Measurements from ENCODE around the gene ITGB6. TPM values are rescaled to one million over a fixed set of nuclear protein-coding genes. Genes with fewer than 3 reads are reported as not detected.

The ITGB6 gene
- total and polyA plus RNA-seq, 2 experiments from 2014 or later: 0.12 to 0.31 TPM

- no peaks in the 10 kb centered on the region for H3K36me3 ChIP-seq
- no peaks in the 10 kb centered on the region for H3K9me3 ChIP-seq (ENCODE audit: low read depth)
- no peak for DNase-seq (ENCODE audit: low read depth in 1 of 2, low spot score in 1 of 2)
- H3K4me1 ChIP-seq (ENCODE audit: low read depth): no peaks in the 10 kb centered on the region
- no peak overlapping the region for H3K27ac ChIP-seq
- no peaks in the 10 kb centered on the region for H3K27me3 ChIP-seq
- H3K4me3 ChIP-seq: no peak overlapping the region
- TF ChIP-seq CTCF (IDR thresholded peaks at IDR 0.05; ENCODE audit: low read depth, low read length): no peak
These were observed 58.7 kb downstream of the ITGB6 start for GRCh38 chr2:160141419-160141818.

GRCh38 chr2:160140471-160140870 lies 59.6 kb downstream of the ITGB6 start:
- DNase-seq (ENCODE audit: low read depth in 1 of 2, low spot score in 1 of 2): peak in 1 of 2 donors; percentile 17
- H3K27ac ChIP-seq: no peak overlapping the region
- H3K4me3 ChIP-seq: no peak overlapping the region
- no peaks in the 10 kb centered on the region for H3K4me1 ChIP-seq (ENCODE audit: low read depth)
- TF ChIP-seq CTCF (IDR thresholded peaks at IDR 0.05; ENCODE audit: low read depth, low read length): no peak
- H3K27me3 ChIP-seq: no peaks in the 10 kb centered on the region
- no peaks in the 10 kb centered on the region for H3K36me3 ChIP-seq
- no peaks in the 10 kb centered on the region for H3K9me3 ChIP-seq (ENCODE audit: low read depth)

GRCh38 chr2:160139991-160140390 lies 60.1 kb downstream of the ITGB6 start:
- Histone ChIP-seq H3K27me3 (no peaks in the 10 kb centered on the region), H3K4me3 (no peak overlapping the region), H3K27ac (no peak overlapping the region), H3K9me3 (ENCODE audit: low read depth) (no peaks in the 10 kb centered on the region), H3K4me1 (ENCODE audit: low read depth) (no peaks in the 10 kb centered on the region), H3K36me3 (no peaks in the 10 kb centered on the region)
- DNase-seq (ENCODE audit: low read depth in 1 of 2, low spot score in 1 of 2): no peak
- TF ChIP-seq CTCF (IDR thresholded peaks at IDR 0.05; ENCODE audit: low read depth, low read length): no peak

- TF ChIP-seq CTCF (IDR thresholded peaks at IDR 0.05; ENCODE audit: low read depth, low read length): no peak
- Histone ChIP-seq H3K36me3 (no peaks in the 10 kb centered on the region), H3K4me1 (ENCODE audit: low read depth) (no peaks in the 10 kb centered on the region), H3K9me3 (ENCODE audit: low read depth) (no peaks in the 10 kb centered on the region), H3K27ac (no peak overlapping the region), H3K27me3 (no peaks in the 10 kb centered on the region), H3K4me3 (no peak overlapping the region)
- DNase-seq (ENCODE audit: low read depth in 1 of 2, low spot score in 1 of 2): no peak
These were observed 60.7 kb downstream of the ITGB6 start for GRCh38 chr2:160139350-160139749.

GRCh38 chr2:160138406-160138805 lies 61.7 kb downstream of the ITGB6 start:
- Histone ChIP-seq H3K4me3 (no peak overlapping the region), H3K27ac (no peak overlapping the region), H3K27me3 (no peaks in the 10 kb centered on the region), H3K9me3 (ENCODE audit: low read depth) (no peaks in the 10 kb centered on the region), H3K36me3 (no peaks in the 10 kb centered on the region), H3K4me1 (ENCODE audit: low read depth) (no peaks in the 10 kb centered on the region)
- DNase-seq (ENCODE audit: low read depth in 1 of 2, low spot score in 1 of 2): no peak
- TF ChIP-seq CTCF (IDR thresholded peaks at IDR 0.05; ENCODE audit: low read depth, low read length): no peak

GRCh38 chr2:160137464-160137863 lies 62.6 kb downstream of the ITGB6 start:
- Histone ChIP-seq H3K27ac (no peak overlapping the region), H3K27me3 (no peaks in the 10 kb centered on the region), H3K4me3 (no peak overlapping the region), H3K4me1 (ENCODE audit: low read depth) (no peaks in the 10 kb centered on the region), H3K36me3 (no peaks in the 10 kb centered on the region), H3K9me3 (ENCODE audit: low read depth) (no peaks in the 10 kb centered on the region)
- TF ChIP-seq CTCF (IDR thresholded peaks at IDR 0.05; ENCODE audit: low read depth, low read length): no peak
- no peak for DNase-seq (ENCODE audit: low read depth in 1 of 2, low spot score in 1 of 2)
